Right forelimb (tissue), 1 donor: Measurements from ENCODE around the gene ME3.

Experiments
- DNase-seq: peaks from one replicate; pipeline ENCODE4 v3.0.0-alpha.2; 2018

The ME3 gene

DNA sequence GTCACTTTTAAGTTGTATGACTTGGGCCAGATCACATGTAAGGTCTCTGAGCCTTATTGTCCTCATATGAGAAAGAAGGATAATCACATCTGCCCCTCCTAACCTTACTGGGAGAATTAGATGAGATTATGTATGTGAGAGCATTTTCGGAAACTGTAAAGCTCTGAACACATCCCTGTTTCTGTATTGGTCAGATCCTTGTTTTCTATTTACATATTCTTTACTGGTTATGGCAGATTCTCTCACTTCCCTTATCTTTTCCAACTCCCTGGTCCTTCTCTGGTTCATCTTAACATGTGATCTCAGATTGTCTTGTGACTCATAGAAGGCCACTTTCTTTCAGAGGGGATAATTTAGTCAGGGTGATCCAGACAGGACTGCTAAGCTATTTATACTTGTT, 255.9 kb downstream of the ME3 start:
- DNase-seq = no peak

DNA sequence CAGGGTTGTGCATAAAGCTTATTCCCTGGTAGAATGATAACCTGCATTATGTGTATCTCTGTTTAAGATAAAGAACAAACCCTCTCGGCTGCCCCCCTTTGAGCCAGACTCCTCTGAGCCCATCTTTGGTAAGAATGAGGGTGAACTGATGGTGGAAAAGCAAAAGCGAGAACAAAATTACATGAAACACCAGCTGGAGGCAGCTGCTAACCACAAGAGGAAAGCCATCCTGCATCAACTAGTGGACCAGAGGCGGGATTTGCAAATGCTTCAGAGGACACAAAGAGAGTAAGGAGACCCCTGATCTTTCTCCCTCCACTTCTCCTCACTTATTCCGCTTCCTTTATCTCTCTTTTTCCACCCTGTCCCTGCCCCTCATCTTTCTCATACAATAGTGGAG, 257.4 kb downstream of the ME3 start:
- DNase-seq = no peak

DNA sequence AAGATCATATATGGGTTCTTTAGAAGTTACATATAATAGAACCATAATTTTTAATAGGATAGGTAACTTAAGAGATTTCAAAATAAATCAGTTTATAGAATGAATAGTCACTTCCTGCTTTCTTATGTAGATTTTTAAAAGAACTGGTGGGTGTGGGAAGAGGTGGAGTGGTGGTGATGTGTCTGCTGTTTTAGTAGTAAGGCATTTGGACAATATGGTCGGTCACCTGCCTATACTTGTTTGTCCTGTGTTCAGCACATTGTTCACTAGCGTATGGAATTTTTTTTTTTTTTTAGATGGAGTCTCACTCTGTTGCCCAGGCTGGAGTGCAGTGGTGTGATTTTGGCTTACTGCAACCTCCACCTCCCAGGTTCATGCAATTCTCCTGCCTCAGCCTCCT, 258.4 kb downstream of the ME3 start:
- DNase-seq = no peak

DNA sequence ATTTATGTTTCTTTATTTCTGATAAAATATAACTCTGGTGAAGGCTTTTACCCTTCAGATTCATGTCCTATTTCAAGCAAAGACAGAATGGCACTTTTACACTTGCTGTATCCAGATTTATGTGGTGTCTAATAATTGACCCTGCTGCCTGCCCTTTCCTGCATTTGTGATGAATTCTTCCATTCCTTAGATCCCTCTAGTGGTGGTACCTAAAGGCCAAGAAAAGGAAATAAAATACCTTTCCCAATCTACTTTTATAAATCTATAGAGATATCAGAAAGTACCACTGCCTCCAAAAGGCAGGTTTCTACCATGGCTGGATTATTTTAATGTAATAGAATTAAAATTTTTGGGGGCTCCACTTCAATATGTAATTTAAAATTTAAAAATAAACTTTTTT, 263.6 kb downstream of the ME3 start:
- no peak for DNase-seq

DNA sequence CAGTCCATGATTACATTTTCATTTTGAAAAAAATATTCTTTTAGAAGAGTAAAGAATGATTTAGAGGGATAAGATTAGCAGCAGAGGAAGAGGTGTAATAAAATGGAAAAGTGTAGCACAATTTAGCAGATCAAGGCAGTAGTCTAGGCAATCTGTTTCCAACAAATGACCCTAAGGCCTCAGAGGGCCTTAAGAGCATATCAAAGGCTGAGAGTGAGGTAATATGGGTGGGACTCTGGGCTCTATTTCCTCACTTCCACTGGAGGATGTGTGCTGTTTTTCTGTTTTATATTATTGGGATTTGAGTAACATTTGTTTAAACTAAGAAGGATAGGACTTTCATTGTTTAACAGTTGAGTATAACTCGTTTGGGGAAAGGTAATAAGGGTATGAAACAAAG, 269.0 kb downstream of the ME3 start:
- DNase-seq = no peak

DNA sequence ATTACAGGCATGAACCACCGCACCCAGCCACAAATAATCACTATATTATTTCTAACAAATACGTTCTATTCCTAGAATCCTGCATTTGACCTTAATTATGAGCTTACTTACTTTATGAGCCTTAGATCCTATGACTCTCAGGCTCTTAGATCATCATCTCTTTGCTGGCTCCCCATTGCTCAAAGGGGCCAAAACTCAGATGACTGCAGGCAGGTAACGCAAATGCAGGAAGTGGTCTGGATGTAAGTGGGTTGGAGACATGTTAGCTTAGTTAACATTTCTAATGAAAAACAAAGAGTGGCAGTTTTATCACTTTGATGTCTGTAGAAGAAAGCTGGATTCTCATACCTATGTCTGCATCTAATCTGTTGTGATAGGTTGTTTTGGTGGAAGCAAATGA, 274.3 kb downstream of the ME3 start:
- no peak for DNase-seq

DNA sequence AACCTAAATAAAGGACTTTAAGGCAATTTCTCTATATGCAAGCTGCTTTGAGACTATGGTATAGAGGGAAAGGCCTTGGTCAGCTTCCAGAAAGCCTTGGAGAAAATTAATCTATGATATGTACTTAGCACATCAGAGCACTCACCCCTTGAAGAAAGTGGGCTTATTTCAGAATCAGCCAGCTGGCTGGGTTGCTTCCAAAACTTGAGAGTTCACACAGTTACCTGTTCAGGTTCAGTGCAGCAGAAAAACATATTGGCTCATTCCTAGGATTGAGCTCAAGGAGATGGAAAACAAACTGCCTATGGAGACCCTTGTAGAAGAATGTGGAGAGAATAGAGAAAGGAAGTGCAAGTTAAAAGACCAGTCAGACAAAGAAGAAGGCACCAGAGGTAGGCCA, 275.1 kb downstream of the ME3 start:
- no peak for DNase-seq

DNA sequence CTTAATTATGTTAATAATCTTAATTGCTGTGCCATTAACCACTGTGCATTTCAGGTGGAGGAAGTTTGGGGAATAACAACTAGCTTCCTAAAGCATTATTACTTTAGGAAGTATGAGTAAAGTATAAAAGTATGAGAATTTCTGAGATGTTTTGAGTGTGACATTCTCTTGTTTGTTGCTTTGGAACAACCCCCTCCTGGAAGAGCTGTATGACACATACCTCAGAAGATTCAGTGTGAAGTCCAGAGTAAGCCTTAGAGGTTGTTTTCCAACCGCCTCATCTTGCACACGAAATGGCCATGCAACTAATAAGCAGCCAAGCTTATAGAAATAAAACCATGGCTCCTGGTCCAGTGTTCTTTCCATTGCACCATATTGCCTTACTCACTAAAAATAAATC, 276.0 kb downstream of the ME3 start:
- no peak for DNase-seq

DNA sequence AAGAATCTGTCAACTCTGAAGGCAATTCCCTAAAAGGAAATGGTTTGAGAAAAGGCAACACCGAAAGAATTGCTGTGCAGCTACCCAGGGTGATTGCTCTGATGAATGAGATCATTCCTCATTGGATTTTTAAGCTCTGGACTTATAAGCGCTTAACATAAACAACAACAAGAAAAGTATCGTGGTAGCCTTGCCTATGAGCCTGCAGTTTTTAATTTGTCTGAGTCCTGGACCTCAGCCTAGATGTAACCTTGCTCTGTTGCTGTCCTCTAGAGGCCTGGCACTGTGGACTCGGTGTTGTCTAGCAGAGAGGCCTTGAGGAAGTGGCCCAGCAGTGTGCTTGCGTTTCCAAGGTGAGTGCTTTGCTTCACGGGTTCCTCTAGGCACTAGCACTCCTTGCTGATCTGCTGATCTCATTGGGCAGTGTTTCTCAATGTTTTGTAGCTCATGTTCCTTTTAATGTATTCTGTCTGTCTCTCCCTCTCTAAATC, 277.3 kb downstream of the ME3 start:
- DNase-seq = no peak
